Measurements from ENCODE around the gene RIMKLA.

RIMKLA gene

DNA sequence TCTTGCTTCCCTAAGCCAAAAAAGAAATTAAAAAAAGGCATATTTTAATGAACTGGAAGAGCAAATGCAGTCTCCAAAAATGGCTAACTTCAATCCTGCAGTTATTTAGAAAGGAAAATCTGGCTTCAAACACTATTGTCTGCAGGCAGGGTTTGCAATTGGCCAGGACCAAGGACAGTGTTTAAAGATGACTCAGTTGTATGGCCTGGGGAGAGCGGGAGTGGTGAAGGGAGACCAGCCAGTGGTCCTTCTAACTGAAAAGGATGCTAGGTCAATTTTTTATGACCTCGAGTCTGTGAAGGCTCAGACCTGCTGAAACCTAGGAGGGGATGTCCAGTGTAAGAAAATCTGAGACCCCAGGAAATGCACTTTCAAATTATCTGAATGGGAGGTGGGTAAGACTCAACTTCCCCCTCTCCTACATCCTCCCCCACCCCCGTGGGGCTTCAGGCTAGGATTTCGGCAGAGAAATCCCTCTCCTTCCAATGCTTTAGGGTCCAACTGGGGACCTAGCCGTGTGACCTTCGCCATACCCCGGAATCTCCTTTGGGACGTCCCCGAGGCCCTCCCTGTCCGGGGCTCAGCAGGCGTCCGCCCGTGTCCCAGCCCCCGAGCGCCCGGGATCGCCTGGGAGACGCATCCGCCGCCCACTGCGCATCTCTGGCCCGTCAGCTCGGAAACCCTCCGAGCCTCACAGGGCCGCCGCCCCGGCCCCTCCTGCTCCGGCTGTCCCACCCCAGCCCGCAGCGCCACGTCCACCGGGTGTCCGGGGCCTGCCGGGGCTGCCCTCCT is 602 bp upstream of the RIMKLA start:
- no peak for FAIRE-seq
- TF ChIP-seq POLR2A (IDR thresholded peaks at IDR 0.05; ENCODE audit: low read depth, low read length), result no peak
- TF ChIP-seq POLR2AphosphoS5 (IDR thresholded peaks at IDR 0.05; ENCODE audit: low read depth, low read length), result no peak
- no peak for TF ChIP-seq TAF1 (IDR thresholded peaks at IDR 0.05; ENCODE audit: borderline replicate concordance, low read depth, low read length)
- peak; percentile 45 for DNase-seq (ENCODE audit: insufficient read length)

GRCh38 chr1:42381280-42381673 is 685 bp downstream of the RIMKLA start:
- no peak for DNase-seq (ENCODE audit: insufficient read length)
- FAIRE-seq, result no peak
- no peak for TF ChIP-seq TAF1 (IDR thresholded peaks at IDR 0.05; ENCODE audit: borderline replicate concordance, low read depth, low read length)
- no peak for TF ChIP-seq POLR2A (IDR thresholded peaks at IDR 0.05; ENCODE audit: low read depth, low read length)
- TF ChIP-seq POLR2AphosphoS5 (IDR thresholded peaks at IDR 0.05; ENCODE audit: low read depth, low read length), result no peak

DNA sequence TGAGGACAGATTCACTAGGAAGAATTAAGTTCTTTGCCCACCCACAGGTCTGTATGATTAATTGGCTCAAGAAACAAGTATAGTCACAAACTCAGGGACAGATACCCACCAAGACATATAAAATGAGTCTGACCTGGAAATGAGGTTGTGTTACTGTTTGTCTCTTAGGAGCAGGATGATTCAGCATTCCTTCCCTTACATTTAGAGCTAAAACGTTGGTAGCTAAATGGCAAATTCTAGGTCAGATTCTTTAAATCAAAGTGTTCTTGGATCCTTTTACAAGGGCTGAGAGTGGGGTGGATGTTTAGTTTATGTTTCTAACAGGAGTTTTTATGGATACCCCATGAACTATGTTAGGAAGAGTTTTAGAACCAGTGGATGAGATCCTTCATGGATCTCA is 4.7 kb downstream of the RIMKLA start:
- FAIRE-seq (no peak), DNase-seq (ENCODE audit: insufficient read length) (no peak)
- TF ChIP-seq POLR2A (IDR thresholded peaks at IDR 0.05; ENCODE audit: low read depth, low read length) (no peak), TAF1 (IDR thresholded peaks at IDR 0.05; ENCODE audit: borderline replicate concordance, low read depth, low read length) (no peak), POLR2AphosphoS5 (IDR thresholded peaks at IDR 0.05; ENCODE audit: low read depth, low read length) (no peak)

DNA sequence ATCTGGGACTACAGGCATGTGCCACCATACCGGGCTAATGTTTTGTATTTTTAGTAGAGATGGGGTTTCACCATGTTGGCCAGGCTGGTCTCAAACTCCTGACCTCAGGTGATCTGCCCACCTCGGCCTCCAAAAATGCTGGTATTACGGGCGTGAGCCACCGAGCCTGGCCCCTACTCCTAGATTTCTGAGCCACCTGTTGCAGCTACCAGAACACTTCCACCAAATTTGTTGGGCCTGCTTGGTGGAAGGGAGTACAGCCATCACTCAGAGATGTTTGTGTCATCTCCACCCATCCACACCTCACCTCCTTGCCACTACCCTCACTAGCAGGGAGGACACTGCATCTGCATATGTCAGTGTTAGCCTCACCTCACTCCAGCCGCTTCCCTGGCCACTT is 5.5 kb downstream of the RIMKLA start:
- DNase-seq (ENCODE audit: insufficient read length), result no peak
- FAIRE-seq, result no peak
- TF ChIP-seq POLR2A (IDR thresholded peaks at IDR 0.05; ENCODE audit: low read depth, low read length) (no peak), TAF1 (IDR thresholded peaks at IDR 0.05; ENCODE audit: borderline replicate concordance, low read depth, low read length) (no peak), POLR2AphosphoS5 (IDR thresholded peaks at IDR 0.05; ENCODE audit: low read depth, low read length) (no peak)

- no peak for DNase-seq (ENCODE audit: insufficient read length)
- no peak for TF ChIP-seq TAF1 (IDR thresholded peaks at IDR 0.05; ENCODE audit: borderline replicate concordance, low read depth, low read length)
- TF ChIP-seq POLR2A (IDR thresholded peaks at IDR 0.05; ENCODE audit: low read depth, low read length), result no peak
- TF ChIP-seq POLR2AphosphoS5 (IDR thresholded peaks at IDR 0.05; ENCODE audit: low read depth, low read length), result no peak
- FAIRE-seq, result no peak
Measured at GRCh38 chr1:42392255-42392654, 11.7 kb downstream of the RIMKLA start.

DNA sequence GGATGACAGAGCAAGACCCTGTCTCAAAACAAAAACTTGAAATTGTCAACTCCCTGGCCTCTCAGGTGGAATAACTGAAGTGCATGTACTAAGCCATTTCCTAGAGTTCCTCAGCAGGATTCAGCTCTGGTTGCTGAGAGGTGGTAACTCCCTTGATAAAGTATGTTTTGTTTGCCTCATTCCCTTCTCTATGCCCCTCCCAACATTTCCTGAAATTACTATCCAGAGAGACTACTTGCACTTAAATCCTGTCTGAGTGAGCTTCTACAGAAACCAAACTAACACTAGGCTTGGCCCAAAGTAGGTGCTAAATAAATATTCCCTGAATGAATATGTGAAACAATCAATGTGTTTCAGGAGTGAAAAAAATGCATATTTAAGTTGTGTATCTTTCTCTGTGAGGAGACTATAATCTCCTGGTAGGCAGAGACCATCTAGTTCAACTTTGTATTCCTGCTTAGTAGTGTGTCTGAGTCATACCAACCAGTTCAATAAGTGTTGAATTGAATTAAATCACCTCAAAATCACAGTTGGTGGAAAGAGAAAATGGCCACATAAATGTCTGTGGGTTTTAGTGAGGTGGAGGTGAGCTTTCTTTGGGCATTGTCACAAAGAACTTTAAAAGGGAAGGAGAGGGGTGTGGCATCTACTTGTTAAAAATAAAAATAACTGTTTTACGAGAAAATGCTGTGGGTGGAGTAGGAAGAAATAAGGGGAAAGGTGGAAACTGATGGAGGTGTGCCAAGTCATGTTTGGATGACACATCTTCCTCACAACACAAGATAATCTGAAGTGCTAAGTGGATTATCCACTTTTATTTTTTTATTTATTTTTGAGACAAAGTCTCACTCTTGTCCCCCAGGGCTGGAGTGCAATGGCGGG is 12.6 kb downstream of the RIMKLA start:
- no peak for DNase-seq (ENCODE audit: insufficient read length)
- TF ChIP-seq TAF1 (IDR thresholded peaks at IDR 0.05; ENCODE audit: borderline replicate concordance, low read depth, low read length), result no peak
- TF ChIP-seq POLR2A (IDR thresholded peaks at IDR 0.05; ENCODE audit: low read depth, low read length), result no peak
- no peak for TF ChIP-seq POLR2AphosphoS5 (IDR thresholded peaks at IDR 0.05; ENCODE audit: low read depth, low read length)
- no peak for FAIRE-seq

DNA sequence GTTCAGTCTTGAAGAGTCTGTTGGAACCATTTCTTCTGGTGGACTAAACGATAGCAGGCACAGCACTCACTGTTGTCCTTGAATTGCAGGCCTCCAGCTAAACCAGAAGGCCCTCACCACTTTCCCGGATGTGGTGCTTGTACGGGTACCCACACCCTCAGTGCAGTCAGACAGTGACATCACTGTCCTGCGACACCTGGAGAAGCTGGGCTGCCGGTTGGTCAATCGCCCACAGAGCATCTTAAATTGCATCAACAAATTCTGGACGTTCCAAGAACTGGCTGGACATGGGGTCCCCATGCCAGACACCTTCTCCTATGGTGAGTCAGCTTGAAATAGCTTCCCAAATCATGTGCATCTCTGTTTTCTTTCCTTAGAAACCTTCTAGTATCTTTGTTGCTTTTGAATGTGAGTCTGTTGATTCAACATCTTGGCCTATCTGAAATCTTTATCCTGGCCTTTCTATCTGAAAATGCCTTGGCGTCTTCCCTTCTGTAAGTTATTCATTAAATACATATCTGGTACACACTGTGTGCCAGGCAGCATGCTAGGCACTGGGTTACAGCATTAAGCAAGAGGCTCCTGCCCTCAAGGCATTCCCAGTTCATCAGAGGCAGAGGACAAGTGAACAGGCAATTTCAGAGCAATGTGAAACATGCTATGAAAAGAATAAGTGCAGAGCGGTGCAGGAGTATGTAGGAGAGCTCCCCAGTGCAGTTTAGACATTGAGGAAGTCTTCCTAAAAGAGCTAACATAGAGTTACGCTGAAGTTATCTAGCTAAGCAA is 18.9 kb downstream of the RIMKLA start:
- DNase-seq (ENCODE audit: insufficient read length) (no peak), FAIRE-seq (no peak)
- no peak for TF ChIP-seq POLR2A (IDR thresholded peaks at IDR 0.05; ENCODE audit: low read depth, low read length)
- no peak for TF ChIP-seq POLR2AphosphoS5 (IDR thresholded peaks at IDR 0.05; ENCODE audit: low read depth, low read length)
- TF ChIP-seq TAF1 (IDR thresholded peaks at IDR 0.05; ENCODE audit: borderline replicate concordance, low read depth, low read length), result no peak

- no peak for TF ChIP-seq POLR2AphosphoS5 (IDR thresholded peaks at IDR 0.05; ENCODE audit: low read depth, low read length)
- DNase-seq (ENCODE audit: insufficient read length) (no peak), FAIRE-seq (no peak)
Measured at GRCh38 chr1:42403880-42404400, 23.3 kb downstream of the RIMKLA start.

DNA sequence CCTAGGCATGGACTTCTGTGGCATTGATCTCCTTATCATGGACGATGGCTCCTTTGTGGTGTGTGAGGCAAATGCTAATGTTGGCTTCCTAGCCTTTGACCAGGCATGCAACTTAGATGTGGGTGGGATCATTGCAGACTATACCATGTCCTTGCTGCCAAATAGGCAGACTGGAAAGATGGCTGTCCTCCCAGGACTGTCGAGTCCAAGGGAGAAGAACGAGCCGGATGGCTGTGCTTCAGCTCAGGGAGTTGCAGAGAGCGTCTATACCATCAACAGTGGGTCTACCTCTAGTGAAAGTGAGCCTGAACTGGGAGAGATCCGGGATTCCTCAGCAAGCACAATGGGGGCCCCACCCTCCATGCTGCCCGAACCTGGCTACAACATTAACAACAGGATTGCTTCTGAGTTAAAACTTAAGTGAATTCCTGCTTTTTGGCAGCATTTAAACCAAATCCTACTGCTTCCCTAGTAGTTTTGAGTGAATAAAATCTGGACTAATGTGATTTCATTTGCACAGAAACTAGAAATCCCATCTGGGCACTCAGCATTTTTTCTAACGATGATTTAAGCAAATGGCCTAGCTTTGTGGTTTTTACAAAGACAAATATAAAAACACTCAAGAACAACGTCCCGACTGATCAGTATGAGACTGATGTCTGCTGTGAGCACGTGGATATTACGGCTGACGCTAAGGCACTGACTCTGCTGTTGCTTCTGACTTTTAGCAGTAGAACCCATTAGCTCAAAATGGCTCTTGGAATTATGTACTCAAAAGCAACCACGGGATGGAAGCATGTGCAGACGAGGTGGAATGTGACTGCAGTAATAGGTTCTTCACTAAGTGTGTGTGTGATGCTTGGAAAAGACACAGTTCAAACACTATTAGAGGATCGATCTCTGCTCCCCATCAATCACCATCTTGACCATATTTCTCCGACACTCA is 34.2 kb downstream of the RIMKLA start:
- no peak for TF ChIP-seq POLR2A (IDR thresholded peaks at IDR 0.05; ENCODE audit: low read depth, low read length)
- TF ChIP-seq POLR2AphosphoS5 (IDR thresholded peaks at IDR 0.05; ENCODE audit: low read depth, low read length), result no peak
- TF ChIP-seq TAF1 (IDR thresholded peaks at IDR 0.05; ENCODE audit: borderline replicate concordance, low read depth, low read length), result no peak
- FAIRE-seq (no peak), DNase-seq (ENCODE audit: insufficient read length) (no peak)

DNA sequence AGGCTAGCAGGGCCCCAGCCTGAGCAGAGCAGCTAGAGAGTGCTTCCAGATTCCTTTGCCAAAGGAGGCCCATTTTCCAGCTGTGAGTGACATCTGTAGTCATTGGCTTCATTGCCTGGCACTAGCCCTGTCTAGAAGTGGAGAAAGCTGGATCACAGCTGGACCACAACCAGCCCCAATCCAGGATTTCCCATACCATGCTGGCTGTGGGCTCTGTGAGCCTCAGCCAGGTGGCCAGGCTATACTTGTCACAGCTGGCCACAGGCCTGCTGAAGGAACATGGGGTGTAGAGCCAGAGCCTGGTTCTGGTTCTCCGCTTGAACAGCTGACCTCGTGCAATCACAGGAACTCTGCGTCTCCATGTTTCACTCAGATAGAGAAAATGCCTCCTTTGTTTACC is 36.6 kb downstream of the RIMKLA start:
- no peak for FAIRE-seq

More for the DNA sequence above, 36.6 kb downstream of the RIMKLA start:
- no peak for DNase-seq (ENCODE audit: insufficient read length)
- TF ChIP-seq TAF1 (IDR thresholded peaks at IDR 0.05; ENCODE audit: borderline replicate concordance, low read depth, low read length), result no peak
- no peak for TF ChIP-seq POLR2AphosphoS5 (IDR thresholded peaks at IDR 0.05; ENCODE audit: low read depth, low read length)

All from GM12892 (cell line).